HFFc6 (cell line): ENCODE results near the gene CDRT4. TPM values are rescaled to one million over a fixed set of nuclear protein-coding genes. Genes with fewer than 3 reads are reported as not detected.

Source experiments
- DNase-seq: peaks from one replicate; pipeline ENCODE4 v3.0.0-alpha.2; 2018
- H3K27ac Mint-ChIP-seq: 2 replicates; pipeline ENCODE4 v1.8.0; 2020; ENCODE audit warnings: mild to moderate bottlenecking, mixed read lengths
- H3K27me3 Mint-ChIP-seq: 2 replicates; pipeline ENCODE4 v1.8.0; 2021; ENCODE audit warnings: mild to moderate bottlenecking, moderate library complexity, mixed read lengths; ENCODE audit not compliant: insufficient read depth
- H3K36me3 Mint-ChIP-seq: 2 replicates; pipeline ENCODE4 v1.8.0; 2021; ENCODE audit warnings: low read depth, mixed read lengths
- H3K4me1 Mint-ChIP-seq: 2 replicates; pipeline ENCODE4 v1.8.0; 2020; ENCODE audit warnings: low read depth, mixed read lengths
- H3K4me3 Mint-ChIP-seq: 2 replicates; pipeline ENCODE4 v1.8.0; 2020; ENCODE audit warnings: mild to moderate bottlenecking, moderate library complexity, mixed read lengths
- H3K9me3 Mint-ChIP-seq: 2 replicates; pipeline ENCODE4 v1.8.0; 2020; ENCODE audit warnings: mild to moderate bottlenecking, mixed read lengths
- total RNA-seq, 6 experiments: library from RNA; stranded (reverse); fragmentation: NEBNext Ultra II Directional; extraction: Animal tissue kit (Norgen Biotek cat#: 25700); gene quantifications; 2 replicates in 1 of 6; 3 replicates in 5 of 6; pipeline ENCODE4 v1.2.3, GENCODE V29; 2021
- TF ChIP-seq, protein P1 (sequence below): fragments of 200-600 bp; sonication (generic); IDR thresholded peaks from 2 replicates; pipeline ENCODE4 v1.5.0; 2021; ENCODE audit warnings: antibody characterized with exemption, mild to moderate bottlenecking

The CDRT4 gene
- total RNA-seq, 6 experiments from 2014 or later = 0.60 to 2.5 (median 1.3) TPM

DNA sequence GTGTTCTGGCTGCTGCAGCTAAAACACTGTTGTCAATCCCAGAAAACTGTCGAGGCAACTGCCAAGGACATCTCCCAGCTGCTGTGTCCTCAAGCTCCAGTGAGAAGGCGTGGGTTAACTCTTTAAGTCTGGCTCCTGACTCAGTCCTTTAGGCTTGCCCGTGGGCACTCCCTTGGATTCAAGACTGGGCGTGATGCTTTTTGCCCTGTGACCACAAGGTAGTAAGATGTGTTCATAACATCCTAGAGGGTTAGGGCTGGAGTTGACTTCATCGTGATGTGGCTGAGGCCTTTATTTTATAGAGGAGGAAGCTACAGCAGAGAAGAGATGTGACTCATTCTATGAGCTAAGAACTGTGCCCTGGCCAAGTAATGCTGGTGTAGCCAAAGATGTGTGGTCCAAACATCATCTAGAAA is 75.1 kb downstream of the CDRT4 start:
- H3K4me1 Mint-ChIP-seq = peaks cover 25% of the 10 kb centered on the region
- peak; percentile 93 for DNase-seq
- H3K27ac Mint-ChIP-seq = peak overlapping the region; percentile 62
- no peak overlapping the region for H3K4me3 Mint-ChIP-seq
- TF ChIP-seq, protein P1, sequence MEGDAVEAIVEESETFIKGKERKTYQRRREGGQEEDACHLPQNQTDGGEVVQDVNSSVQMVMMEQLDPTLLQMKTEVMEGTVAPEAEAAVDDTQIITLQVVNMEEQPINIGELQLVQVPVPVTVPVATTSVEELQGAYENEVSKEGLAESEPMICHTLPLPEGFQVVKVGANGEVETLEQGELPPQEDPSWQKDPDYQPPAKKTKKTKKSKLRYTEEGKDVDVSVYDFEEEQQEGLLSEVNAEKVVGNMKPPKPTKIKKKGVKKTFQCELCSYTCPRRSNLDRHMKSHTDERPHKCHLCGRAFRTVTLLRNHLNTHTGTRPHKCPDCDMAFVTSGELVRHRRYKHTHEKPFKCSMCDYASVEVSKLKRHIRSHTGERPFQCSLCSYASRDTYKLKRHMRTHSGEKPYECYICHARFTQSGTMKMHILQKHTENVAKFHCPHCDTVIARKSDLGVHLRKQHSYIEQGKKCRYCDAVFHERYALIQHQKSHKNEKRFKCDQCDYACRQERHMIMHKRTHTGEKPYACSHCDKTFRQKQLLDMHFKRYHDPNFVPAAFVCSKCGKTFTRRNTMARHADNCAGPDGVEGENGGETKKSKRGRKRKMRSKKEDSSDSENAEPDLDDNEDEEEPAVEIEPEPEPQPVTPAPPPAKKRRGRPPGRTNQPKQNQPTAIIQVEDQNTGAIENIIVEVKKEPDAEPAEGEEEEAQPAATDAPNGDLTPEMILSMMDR = no peak
- H3K27me3 Mint-ChIP-seq = peaks cover 18% of the 10 kb centered on the region
- H3K9me3 Mint-ChIP-seq = peaks cover 10% of the 10 kb centered on the region; the same call in 1 of the 2 replicates
- no peaks in the 10 kb centered on the region for H3K36me3 Mint-ChIP-seq

DNA sequence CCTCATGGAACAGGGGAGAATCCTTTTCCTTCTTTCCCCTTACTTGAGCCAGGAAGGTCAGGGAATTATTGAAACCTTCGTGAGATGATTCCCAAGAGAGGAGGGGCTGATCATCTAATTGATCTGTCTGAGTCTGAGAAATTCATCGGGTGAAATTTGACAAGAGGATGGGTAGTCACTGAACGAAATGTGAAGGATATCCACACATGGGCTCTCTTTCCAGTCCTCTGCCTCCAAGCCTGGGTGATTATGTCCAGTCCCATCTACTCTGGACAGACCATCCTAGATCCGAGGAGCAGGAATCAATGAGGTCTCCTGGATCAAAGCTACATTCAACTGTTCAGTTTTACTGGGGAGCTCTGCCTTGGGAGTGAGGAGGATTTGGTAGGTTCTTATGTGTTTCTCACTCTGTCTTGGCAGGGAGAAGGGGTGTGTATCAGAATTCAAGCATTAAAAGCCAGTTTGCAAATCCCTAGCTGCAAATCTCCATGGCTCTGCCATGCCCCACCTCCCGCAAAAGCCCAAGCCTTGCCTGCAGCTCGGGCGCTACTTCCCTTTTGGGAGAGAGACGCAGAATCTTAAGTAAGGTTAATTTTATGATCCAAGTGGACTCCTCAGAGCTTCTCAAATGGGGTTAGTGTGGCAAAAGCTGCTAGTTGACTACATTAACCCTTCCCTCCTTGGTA is 78.9 kb downstream of the CDRT4 start:
- no peak overlapping the region for H3K4me3 Mint-ChIP-seq
- peaks cover 18% of the 10 kb centered on the region; the same call in 1 of the 2 replicates for H3K9me3 Mint-ChIP-seq
- no peaks in the 10 kb centered on the region; the same call in 1 of the 2 replicates for H3K36me3 Mint-ChIP-seq
- H3K4me1 Mint-ChIP-seq = peaks cover 32% of the 10 kb centered on the region
- DNase-seq = no peak
- TF ChIP-seq, protein P1 = no peak
- peaks cover 14% of the 10 kb centered on the region for H3K27me3 Mint-ChIP-seq
- no peak overlapping the region for H3K27ac Mint-ChIP-seq

GRCh38 chr17:15386083-15386482 is 81.3 kb downstream of the CDRT4 start:
- TF ChIP-seq, protein P1 = no peak
- peaks cover 14% of the 10 kb centered on the region for H3K27me3 Mint-ChIP-seq

More at GRCh38 chr17:15386083-15386482, 81.3 kb downstream of the CDRT4 start:
- Mint-ChIP-seq H3K27ac (no peak overlapping the region), H3K4me3 (no peak overlapping the region), H3K9me3 (peaks cover 18% of the 10 kb centered on the region; the same call in 1 of the 2 replicates), H3K36me3 (no peaks in the 10 kb centered on the region; the same call in 1 of the 2 replicates), H3K4me1 (peaks cover 17% of the 10 kb centered on the region)
- no peak for DNase-seq

Other genes starting within 250 kb of the CDRT4 start
- gene PMP22, start 202.3 kb downstream of the CDRT4 start, total RNA-seq = 10 to 100 TPM; 28.0 to 42.9 (median 34.0) TPM
- gene TEKT3, start 126.0 kb downstream of the CDRT4 start, total RNA-seq = not detected
- 10 to 100 TPM in 5 of 6 experiments, 1 to 10 TPM in 1; 9.3 to 14.9 (median 12.4) TPM for gene TVP23C, start 95.9 kb upstream of the CDRT4 start, total RNA-seq
- gene FBXW10B, start 152.1 kb upstream of the CDRT4 start, total RNA-seq = under 1 TPM in 2 of 6 experiments, not detected in 4; 0.30 to 0.66 TPM
- gene TRIM16, start 216.7 kb upstream of the CDRT4 start, total RNA-seq = 10 to 100 TPM; 19.2 to 30.1 (median 27.6) TPM
- 10 to 100 TPM; 20.6 to 24.5 (median 22.5) TPM for gene ZNF286A, start 232.1 kb upstream of the CDRT4 start, total RNA-seq